ENCODE results near the gene EHD4.

Gene EHD4

GRCh38 chr15:41939986-41940385 lies 32.4 kb downstream of the EHD4 start:
- in situ Hi-C loops (cut with MboI; ENCODE audit: low sequenced_read_pairs) = no loop called here

GRCh38 chr15:41937568-41937923 lies 34.8 kb downstream of the EHD4 start:
- in situ Hi-C loops (cut with MboI; ENCODE audit: low sequenced_read_pairs) = no loop called here

DNA sequence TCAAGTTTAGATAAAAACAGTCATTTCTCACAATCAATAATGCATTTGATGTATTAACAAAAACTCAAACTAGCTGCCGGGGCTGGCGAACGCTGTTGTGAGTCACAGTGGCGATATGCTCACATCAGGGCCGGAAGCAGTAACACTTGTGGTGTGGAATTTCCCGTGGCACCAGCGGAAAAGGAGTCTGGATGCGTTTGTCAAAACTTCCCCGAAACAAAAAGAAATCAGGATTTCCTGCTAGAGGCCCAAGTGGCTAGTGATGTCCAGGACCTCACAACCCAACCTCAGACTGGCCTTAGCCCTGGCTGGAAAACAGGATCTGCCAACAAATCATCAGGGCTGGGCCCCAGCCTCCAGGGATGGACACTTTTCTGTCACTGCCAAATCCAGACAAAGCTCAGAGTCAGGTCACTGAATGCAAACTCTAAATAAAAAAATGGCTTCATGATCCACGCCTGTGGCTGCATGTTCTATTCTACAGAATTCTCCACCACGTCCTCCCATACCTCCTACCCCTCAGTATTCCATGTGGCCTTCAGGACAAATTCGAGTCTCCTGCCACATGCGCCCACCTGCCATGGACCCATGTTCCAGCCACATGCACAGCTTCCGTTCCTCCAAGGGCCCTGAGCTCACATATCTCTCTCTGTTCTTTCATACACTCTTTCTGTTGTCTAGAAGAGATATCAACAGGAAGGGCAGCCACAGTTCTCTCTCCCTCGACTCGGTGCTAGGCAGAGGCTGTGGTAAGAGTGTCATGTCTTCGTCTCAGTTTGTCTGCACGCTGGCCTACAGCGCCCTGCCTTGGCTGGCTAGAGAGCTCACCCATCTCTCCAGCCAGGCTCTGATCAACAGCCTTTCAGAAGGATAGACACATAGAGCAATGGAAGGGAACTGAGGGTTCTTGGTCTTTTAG lies 35.4 kb downstream of the EHD4 start:
- in situ Hi-C loops (cut with MboI; ENCODE audit: low sequenced_read_pairs) = no loop called here

DNA sequence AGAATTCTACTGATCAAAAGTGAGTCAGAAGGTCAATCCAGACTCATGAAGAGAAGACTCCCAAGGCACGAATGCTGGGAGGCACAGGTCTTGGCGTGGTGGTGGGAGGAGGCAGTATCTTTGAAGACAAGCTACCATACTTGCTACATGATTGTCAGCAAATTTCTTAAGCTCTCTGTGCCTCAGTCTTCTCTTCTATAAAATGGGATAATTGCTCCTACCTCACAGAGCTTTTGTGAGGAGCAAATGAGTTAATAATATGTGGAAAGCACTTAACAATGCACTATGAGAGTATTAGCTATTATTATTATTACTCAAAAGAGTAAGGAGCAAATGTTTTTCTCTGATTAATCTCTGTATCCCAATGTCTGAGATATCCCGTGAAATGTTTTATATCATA lies 36.2 kb downstream of the EHD4 start:
- in situ Hi-C loops (cut with MboI; ENCODE audit: low sequenced_read_pairs) = no loop called here

GRCh38 chr15:41935566-41936020 lies 36.8 kb downstream of the EHD4 start:
- in situ Hi-C loops (cut with MboI; ENCODE audit: low sequenced_read_pairs) = no loop called here

DNA sequence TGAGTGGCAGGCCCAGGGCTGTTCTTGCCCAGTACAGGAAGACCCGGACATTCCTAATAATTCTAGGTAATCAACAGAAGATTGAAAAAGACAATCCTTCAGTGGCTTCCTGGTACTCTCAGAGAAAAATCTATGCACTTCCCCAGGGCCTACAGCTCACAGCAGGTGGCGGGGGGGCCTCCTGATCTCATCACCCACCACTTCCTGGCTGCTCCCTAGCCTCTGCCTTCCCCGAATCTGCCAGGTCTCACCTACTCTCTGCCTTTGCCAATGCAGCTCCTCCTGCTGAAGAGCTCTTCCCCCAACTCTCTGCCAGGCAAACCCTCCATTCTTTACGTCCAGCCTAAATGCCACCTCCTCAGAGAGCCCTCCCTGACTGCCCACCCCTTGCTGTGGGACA lies 37.5 kb downstream of the EHD4 start:
- in situ Hi-C loops (cut with MboI; ENCODE audit: low sequenced_read_pairs) = no loop called here

GRCh38 chr15:41933771-41934170 lies 38.6 kb downstream of the EHD4 start:
- in situ Hi-C loops (cut with MboI; ENCODE audit: low sequenced_read_pairs) = no loop called here

DNA sequence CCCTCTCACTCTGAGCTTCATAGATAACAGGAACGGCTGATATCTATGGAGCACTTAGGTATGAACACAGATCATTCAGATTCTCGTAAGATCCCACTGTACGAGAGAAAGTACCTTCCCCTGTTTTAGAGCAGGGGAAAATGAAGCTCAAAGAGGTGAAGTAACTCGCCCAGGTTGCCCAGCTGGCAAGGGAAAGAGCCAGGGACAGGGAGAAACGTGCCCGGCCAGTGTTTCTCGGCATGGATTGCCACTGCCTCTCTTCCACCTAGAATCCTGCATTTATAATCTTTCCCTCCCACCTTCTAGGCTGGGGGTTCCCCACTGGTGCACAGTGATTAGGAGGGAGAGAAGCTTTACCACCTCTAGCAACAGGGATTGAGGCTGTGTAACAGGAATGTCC lies 39.0 kb downstream of the EHD4 start:
- in situ Hi-C loops (cut with MboI; ENCODE audit: low sequenced_read_pairs) = no loop called here

DNA sequence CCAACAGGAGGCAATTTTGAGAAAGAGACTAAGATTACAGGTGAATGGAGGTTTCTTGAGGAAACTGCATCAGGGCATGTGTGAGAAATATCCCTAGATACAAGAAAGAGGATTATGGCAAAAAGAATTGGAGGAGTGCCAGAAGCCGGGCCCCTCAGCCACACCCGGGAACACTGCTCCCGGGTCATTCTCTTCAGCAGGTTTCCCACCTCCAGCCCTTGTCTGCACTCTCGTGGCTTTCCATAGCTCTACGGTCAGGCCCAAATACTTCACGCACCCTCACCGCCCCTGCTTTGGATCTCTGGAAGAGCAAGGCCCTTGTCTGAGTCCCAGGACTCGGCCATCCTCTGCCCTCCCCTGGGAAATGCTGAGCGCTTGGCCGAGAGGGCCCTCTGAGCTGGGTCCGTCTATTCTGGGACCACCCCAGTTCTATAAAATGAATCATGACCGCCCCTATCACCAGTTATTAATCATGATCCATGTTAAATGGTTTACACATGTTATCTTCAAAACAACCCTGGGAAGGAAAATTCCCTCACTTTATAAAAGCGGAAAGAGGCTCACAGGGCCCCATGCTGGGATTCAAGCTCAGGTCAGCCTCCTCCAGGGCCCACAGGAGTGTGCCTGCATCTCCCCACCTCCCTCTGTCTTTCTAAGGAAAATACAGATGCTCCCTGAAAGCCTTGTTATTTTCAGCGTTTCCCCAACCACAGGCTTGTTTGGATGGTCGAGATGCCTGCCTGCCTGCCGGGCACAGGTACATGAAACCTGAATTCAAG lies 39.7 kb downstream of the EHD4 start:
- in situ Hi-C loops (cut with MboI; ENCODE audit: low sequenced_read_pairs) = no loop called here

DNA sequence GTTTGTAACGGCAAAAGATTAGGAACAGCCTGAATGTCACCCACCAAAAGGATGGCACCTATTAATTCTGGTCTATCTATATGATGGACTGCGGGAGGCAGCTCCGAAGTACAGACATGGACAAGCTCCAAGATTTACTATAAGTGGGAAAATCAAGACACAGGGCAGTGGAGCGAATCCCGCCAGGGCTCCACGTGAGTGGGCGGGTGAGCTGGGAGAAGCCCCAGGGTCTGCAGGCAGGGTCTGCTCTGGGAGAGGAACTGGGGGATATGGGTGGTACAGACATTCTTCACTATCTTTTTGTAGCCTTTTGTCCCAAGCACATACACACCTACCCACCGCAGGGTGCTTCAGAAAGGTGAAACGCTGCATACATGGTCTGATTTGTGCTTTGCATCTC lies 40.3 kb downstream of the EHD4 start:
- in situ Hi-C loops (cut with MboI; ENCODE audit: low sequenced_read_pairs) = no loop called here

- in situ Hi-C loops (cut with MboI; ENCODE audit: low sequenced_read_pairs) = no loop called here
These were observed 41.5 kb downstream of the EHD4 start for GRCh38 chr15:41930867-41931222.

DNA sequence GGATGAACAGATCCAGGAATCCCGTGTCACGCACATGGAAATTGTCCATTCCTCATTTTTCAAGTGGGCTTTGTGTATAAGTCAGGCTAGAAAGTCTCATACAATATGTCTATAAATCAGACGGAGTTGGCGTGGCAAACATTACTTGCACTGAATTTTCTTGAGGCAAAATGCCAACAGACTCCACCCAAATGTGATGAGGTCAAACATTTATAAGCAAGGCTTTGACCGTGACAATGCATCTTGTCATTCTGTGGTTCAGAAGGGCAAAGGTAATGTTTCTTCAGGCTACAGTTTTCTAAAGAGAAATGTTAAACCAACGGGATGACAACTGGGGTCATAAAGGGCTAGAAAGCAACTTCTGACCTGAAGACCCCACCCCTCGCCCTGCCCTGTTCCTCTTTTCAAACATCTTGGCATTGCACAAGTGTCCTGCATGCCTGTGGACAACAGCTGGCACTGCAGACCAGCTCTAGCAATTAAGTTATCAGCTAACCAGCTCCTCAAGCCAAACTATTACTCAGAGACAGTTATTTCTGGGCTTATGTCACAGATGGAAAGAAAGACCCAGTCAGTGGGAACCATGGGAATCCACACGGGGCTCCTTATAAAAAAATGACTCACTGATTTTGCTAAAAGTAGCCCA lies 42.0 kb downstream of the EHD4 start:
- in situ Hi-C loops (cut with MboI; ENCODE audit: low sequenced_read_pairs) = no loop called here

DNA sequence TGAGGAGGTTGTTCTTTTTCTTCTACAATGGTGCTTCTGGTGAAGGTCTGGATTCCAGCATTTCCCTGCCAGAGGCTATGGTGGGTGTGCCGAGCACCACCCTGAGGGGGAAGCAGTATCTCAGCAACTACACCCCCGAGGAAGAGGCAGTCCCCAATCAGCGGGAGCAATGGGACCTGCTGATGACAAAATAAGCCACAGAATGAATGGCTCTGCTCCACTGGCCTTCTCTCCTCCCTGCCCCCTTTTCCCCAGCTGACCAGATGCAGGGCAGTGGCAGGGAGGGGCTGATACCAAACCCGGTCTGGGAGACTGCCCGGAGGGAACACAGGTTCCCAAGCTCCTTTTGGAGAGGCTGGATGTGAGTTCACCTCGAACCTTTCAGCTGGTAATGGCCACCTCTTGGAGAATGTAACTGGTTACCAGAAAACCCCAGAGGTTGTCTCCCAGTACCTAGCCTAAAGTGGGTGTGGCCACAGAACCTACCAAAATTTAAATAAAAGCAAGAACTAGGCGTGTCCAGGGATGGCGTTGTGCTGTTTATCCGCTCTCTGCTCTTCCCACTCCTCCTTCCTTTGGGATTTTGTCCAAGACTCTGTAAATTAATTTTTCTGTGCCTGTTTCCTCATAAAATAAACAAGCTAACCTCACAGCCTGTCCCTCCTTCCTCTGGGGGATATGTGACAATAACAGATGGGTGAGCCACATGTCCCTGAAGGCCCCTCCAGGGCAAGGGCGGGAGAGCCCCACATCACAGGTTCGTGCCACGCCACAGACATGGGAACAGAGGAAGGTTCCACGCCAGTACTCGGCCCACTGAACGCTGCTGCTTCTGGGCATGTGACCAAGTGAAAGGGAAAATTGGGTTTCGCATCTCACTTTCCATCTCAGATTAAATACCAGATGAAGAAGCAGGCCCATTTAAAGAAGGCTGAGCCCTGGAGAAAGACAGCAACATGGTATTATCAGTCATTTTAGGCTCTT lies 43.4 kb downstream of the EHD4 start:
- in situ Hi-C loops (cut with MboI; ENCODE audit: low sequenced_read_pairs) = no loop called here

DNA sequence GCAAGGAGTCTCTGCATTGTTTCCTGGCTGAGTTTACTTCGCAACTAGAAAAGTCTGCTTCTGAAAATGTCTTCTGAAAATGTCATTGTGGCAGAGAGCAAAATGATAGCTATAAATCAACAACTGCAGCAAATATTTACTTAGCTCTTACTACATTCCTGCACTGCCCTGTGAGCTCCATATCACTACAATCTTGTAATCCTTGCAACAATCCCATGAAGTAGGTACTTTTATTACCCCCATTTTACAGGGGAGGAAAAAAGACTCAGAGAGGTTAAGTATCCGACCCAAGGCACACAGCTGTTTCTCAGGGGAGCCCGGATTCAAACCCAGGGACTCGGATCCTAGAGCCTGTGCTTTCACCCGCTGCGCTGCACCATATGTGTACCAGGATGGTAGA lies 44.3 kb downstream of the EHD4 start:
- in situ Hi-C loops (cut with MboI; ENCODE audit: low sequenced_read_pairs) = no loop called here

- in situ Hi-C loops (cut with MboI; ENCODE audit: low sequenced_read_pairs) = no loop called here
These were observed 44.8 kb downstream of the EHD4 start for GRCh38 chr15:41927536-41927935.

GRCh38 chr15:41926185-41927056 lies 45.9 kb downstream of the EHD4 start:
- in situ Hi-C loops (cut with MboI; ENCODE audit: low sequenced_read_pairs) = no loop called here

DNA sequence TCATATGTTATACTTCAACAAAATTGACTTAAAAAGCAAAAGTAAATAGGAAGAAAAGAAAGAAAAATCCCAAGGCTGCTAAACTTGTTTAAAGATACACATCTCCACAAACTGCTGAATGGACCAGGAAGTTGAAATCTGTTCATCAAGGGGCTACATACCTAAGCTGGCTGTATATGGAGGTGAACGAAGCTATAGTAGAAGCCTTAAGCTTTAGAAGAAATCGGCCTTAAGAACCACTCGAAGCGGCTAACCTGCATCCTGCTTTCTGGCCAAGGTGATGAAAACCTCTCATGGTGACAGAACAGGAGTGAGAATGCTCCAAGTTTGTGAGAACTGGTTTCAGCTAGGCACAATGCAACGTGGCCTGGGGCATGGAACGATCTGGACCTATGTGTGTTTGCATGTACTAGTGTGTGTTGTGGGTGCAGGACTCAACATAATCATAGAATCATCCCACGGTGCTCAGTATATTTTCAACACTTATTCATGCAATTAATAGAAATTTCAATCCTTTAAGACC lies 47.2 kb downstream of the EHD4 start:
- in situ Hi-C loops (cut with MboI; ENCODE audit: low sequenced_read_pairs) = no loop called here

DNA sequence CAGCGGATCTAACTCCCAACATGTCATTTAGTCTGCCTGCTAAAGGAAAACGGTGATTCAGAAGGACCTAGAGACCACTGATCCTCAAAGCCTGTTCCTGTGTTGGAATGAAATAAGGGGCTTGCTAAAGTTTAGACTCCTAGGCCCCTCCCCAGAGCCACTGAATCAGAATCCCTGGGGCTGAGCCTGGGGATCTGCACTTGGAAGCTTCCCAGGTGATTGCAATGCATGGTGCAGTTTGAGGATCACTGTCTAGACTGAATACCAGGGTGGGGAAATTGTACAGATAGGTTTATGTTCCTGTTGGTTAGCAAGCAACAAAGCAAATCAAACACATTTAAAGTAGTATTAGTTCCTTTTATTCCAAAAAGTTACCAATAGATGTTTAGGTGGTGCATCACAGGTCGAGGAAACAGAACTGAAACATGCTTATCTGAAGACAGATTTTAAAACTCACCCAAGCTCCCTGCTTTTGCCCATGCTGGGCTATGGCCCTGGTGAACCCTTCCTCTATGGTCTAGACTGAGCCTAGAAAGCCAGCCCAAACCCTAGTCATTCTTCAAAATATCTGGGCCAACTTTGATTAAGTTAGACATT lies 48.9 kb downstream of the EHD4 start:
- in situ Hi-C loops (cut with MboI; ENCODE audit: low sequenced_read_pairs) = no loop called here

GRCh38 chr15:41922353-41922752 lies 50.0 kb downstream of the EHD4 start:
- in situ Hi-C loops (cut with MboI; ENCODE audit: low sequenced_read_pairs) = no loop called here

Data from HL-60/S4 treated with retinoic acid at 250 ng/mL for 4 days and 3 days (cell line).